Common myeloid progenitor, CD34-positive (primary cell): ENCODE results near the gene RIMS3.
"Not testable (repeated sequence)": the region's sequence is repeated elsewhere in the genome, so short reads cannot be mapped to it uniquely, and the experiment has no call there.

Source experiments
- CTCF ChIA-PET: fragments of 350-600 bp; sonication (Branson Sonifier 250); formaldehyde crosslinking; loops from one replicate; lab custom pipeline; 2021; ENCODE audit warnings: antibody characterized with exemption; lab: Charles Lee
- POLR2A ChIA-PET: fragments of 350-600 bp; sonication (Branson Sonifier 250); formaldehyde crosslinking; loops from one replicate; lab custom pipeline; 2021; ENCODE audit warnings: antibody characterized with exemption; lab: Charles Lee
- DNase-seq, 3 donors: peaks; one replicate each; pipeline versions ENCODE4 v3.0.0 to v3.0.0-alpha.2; 2013
- H3K27ac ChIP-seq, 2 experiments: 1 replicate in 1 of 2; 2 replicates in 1 of 2; pipeline ENCODE4 v1.7.0; 2013; ENCODE audit warnings: inconsistent platforms in 2 of 2, low read length in 2 of 2, mild to moderate bottlenecking in 2 of 2, low read depth in 1 of 2, moderate library complexity in 1 of 2; ENCODE audit not compliant: severe bottlenecking in 2 of 2, insufficient read depth in 1 of 2, poor library complexity in 1 of 2
- H3K27me3 ChIP-seq, 5 experiments: replicated peaks in 2 of 5; 1 replicate in 3 of 5; 2 replicates in 2 of 5; pipeline versions ENCODE4 v1.6.1 to v1.7.0; 2013; ENCODE audit warnings: low read length in 4 of 5, mild to moderate bottlenecking in 2 of 5, moderate library complexity in 2 of 5, inconsistent platforms in 1 of 5; ENCODE audit not compliant: insufficient read depth in 5 of 5, control insufficient read depth in 4 of 5
- H3K36me3 ChIP-seq, 4 experiments: 1 replicate in 2 of 4; 2 replicates in 2 of 4; pipeline versions ENCODE4 v1.6.1 to v1.7.0; 2013; ENCODE audit warnings: low read length in 3 of 4, control low read depth in 1 of 4, mild to moderate bottlenecking in 1 of 4; ENCODE audit not compliant: control insufficient read depth in 4 of 4, insufficient read depth in 4 of 4
- H3K4me1 ChIP-seq, 4 experiments: 1 replicate in 3 of 4; 2 replicates in 1 of 4; pipeline versions ENCODE4 v1.6.1 to v1.7.1; 2013; ENCODE audit warnings: low read length in 3 of 4, mild to moderate bottlenecking in 3 of 4, control low read depth in 1 of 4, inconsistent platforms in 1 of 4, moderate library complexity in 1 of 4; ENCODE audit not compliant: control insufficient read depth in 4 of 4, insufficient read depth in 4 of 4; ENCODE audit errors: control extremely low read depth in 1 of 4
- H3K4me3 ChIP-seq, 7 experiments: 1 replicate in 4 of 7; 2 replicates in 3 of 7; pipeline versions ENCODE4 v1.5.1 to v1.7.0; 2013; ENCODE audit warnings: mild to moderate bottlenecking in 7 of 7, low read length in 6 of 7, moderate library complexity in 6 of 7, inconsistent platforms in 2 of 7, low read depth in 2 of 7, control low read depth in 1 of 7; ENCODE audit not compliant: insufficient read depth in 4 of 7, control insufficient read depth in 1 of 7; ENCODE audit errors: extremely low read depth in 1 of 7
- H3K9me3 ChIP-seq, 5 experiments: 1 replicate in 4 of 5; 2 replicates in 1 of 5; pipeline versions ENCODE4 v1.6.1 to v1.7.1; 2013; ENCODE audit warnings: low read length in 4 of 5, mild to moderate bottlenecking in 2 of 5, inconsistent platforms in 1 of 5, low read depth in 1 of 5, moderate library complexity in 1 of 5; ENCODE audit not compliant: control insufficient read depth in 4 of 5, insufficient read depth in 2 of 5; ENCODE audit errors: control extremely low read depth in 1 of 5
- WGBS: methylation state at CpG from one replicate; pipeline ENCODE4 v1.1.5; 2013; ENCODE audit not compliant: insufficient coverage; 5-methylcytosine and 5-hydroxymethylcytosine counted together

RIMS3 gene

DNA sequence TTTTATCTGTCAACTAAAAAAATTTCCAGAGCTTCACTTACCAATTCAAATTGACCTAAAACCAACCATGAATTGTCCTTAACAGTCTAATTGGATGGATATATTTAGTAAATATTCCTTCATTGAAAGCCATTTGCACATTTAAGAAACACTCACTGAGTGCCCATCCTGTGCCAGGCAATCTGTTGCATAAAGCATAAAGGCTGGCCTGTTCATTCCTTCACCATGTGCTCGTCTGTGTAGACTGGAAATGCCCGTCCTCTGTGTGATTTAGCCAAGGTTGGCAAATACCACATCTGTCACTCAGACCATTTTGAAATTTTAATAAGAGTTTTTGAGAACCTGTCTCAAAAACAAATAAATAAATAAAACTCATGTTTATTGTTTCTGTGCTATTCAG, 76.9 kb downstream of the RIMS3 start:
- no peak for DNase-seq
- WGBS = no CpG with 5 or more reads among the region's 2 CpGs
- Histone ChIP-seq H3K27me3 (no peaks in the 10 kb centered on the region), H3K27ac (no peak overlapping the region), H3K4me1 (peaks cover 3 to 28% (median 12%) of the 10 kb centered on the region in 4 experiments), H3K9me3 (no peaks in the 10 kb centered on the region), H3K4me3 (no peak overlapping the region), H3K36me3 (no peaks in the 10 kb centered on the region)
- CTCF ChIA-PET = interaction anchor here (1.1 kb wide), 1 partner anchor 35 kb away, joined by 3 read pairs; no protein-coding TSS in a partner anchor
- POLR2A ChIA-PET = no interaction called here

DNA sequence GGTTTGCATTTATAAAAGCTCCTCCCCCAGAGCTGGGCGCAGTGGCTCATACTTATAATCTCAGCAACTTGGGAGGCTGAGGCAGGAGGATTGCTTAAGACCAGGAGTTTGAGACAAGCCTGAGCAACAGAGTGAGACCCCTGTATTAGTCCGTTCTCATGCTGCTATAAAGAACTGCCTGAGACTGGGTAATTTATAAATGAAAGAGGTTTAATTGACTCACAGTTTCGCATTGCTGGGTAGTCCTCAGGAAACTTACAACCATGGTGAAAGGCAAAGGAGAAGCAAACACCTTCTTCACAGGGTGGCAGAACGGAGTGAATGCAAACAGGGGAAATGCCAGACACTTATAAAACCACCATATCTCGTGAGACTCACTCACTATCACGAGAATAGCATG, 81.5 kb downstream of the RIMS3 start:
- H3K4me1 ChIP-seq = no peaks in the 10 kb centered on the region
- H3K27ac ChIP-seq = no peak overlapping the region
- H3K27me3 ChIP-seq = no peaks in the 10 kb centered on the region
- POLR2A ChIA-PET = no interaction called here
- no peaks in the 10 kb centered on the region for H3K36me3 ChIP-seq
- no peak for DNase-seq
- CTCF ChIA-PET = no interaction called here
- WGBS = 86% methylated on average over 3 of the region's 6 CpGs
- no peak overlapping the region for H3K4me3 ChIP-seq
- H3K9me3 ChIP-seq = no peaks in the 10 kb centered on the region

DNA sequence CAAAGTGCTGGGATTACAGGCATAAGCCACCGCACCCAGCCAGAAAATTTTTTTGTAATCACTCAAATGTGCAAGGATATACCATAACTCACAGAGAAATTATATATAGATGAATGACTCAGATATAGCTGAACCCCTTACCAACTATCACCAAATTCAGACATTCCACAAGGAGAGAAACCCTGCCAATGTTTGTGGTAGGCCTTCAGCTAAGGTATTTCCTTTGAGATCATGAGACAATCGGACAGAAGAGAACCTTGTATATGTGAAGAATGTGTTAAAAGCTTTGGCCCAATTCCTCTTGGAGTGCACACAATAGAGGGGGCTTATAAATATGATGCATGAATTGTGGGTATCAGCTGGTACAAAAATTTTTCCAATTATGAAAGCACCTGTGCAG, 83.4 kb downstream of the RIMS3 start:
- Histone ChIP-seq H3K9me3 (no peaks in the 10 kb centered on the region), H3K27me3 (no peaks in the 10 kb centered on the region), H3K27ac (no peak overlapping the region), H3K4me3 (no peak overlapping the region), H3K36me3 (no peaks in the 10 kb centered on the region), H3K4me1 (no peaks in the 10 kb centered on the region)
- WGBS = 100% methylated on average over 1 of the region's 2 CpGs
- ChIA-PET CTCF (no interaction called here), POLR2A (no interaction called here)
- DNase-seq = no peak

DNA sequence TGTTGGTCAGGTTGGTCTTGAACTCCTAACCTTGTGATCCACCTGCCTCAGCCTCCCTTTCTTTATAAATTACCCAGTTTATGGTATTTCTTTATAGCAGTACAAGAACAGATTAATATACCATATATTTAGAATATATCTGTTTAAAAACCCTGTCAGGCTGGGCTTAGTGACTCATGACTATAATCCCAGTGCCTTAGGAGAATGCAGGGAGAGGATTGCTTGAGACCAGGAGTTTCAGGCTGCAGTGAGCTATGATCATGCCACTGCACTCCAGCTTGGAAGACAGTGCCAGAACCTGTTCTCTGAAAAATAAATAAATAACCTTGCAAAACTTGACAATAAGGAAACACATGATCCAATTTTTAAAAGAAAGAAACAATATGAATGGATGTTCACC, 90.1 kb downstream of the RIMS3 start:
- ChIA-PET POLR2A (no interaction called here), CTCF (no interaction called here)
- no peak for DNase-seq
- peaks cover 0 to 4% (median 0%) of the 10 kb centered on the region in 5 experiments for H3K9me3 ChIP-seq
- H3K27ac ChIP-seq = no peak overlapping the region
- H3K4me1 ChIP-seq = peaks cover 4 to 8% (median 5%) of the 10 kb centered on the region in 4 experiments
- H3K4me3 ChIP-seq = no peak overlapping the region
- H3K36me3 ChIP-seq = no peaks in the 10 kb centered on the region
- H3K27me3 ChIP-seq = no peaks in the 10 kb centered on the region

DNA sequence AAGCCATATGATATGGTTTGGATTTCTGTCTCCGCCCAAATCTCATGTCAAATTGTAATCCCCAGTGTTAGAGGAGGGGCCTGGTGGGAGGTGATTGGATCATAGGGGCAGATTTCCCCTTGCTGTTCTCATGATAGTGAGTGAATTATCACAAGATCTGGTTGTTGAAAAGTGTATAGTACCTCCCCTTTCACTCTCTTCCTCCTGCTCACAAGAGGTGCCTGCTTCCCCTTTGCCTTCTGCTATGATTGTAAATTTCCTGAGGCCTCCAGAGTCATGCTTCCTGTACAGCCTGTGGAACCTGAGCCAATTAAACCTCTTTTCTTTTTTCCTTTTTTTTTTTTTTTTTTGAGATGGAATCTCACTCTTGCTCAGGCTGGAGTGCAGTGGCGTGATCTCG, 90.7 kb downstream of the RIMS3 start:
- H3K9me3 ChIP-seq, H3K27me3 ChIP-seq, H3K4me1 ChIP-seq, CTCF ChIA-PET, POLR2A ChIA-PET, H3K4me3 ChIP-seq, H3K27ac ChIP-seq, H3K36me3 ChIP-seq: not testable (repeated sequence)
- DNase-seq = peak; percentile 80 to 95 (median 89)
- no CpG with 5 or more reads among the region's 3 CpGs for WGBS
